Frontal cortex (tissue), 4 donors: ENCODE results near the gene CEP112. TPM values are rescaled to one million over a fixed set of nuclear protein-coding genes. Genes with fewer than 3 reads are reported as not detected.
"Not testable (repeated sequence)": the region's sequence is repeated elsewhere in the genome, so short reads cannot be mapped to it uniquely, and the experiment has no call there.

ENCODE experiments used
- DNase-seq, 2 donors: peaks; one replicate each; pipeline ENCODE4 v3.0.0; 2012; ENCODE audit warnings: low spot score in 2 of 2
- FAIRE-seq: peaks from 2 replicates; lab custom pipeline; 2012; peaks lifted over from hg19 to GRCh38; lab: Jason Lieb, UNC
- total RNA-seq: library from RNA; depleted of rRNA; stranded (reverse); fragments of >200 nt; gene quantifications from one replicate; pipeline ENCODE4 v1.2.3, GENCODE V29; 2014
- donor health status: control.
- donor health status: control.
- donor health status: control.

CEP112 gene
- total RNA-seq, 1 donor from 2014 or later, result 13.5 TPM

- DNase-seq, result no peak
- FAIRE-seq, result no peak
Observed at GRCh38 chr17:65684631-65685030, 507.3 kb downstream of the CEP112 start.

- DNase-seq, result no peak
- FAIRE-seq, result no peak
Observed at GRCh38 chr17:65683428-65683827, 508.5 kb downstream of the CEP112 start.

GRCh38 chr17:65681763-65682162 is 510.2 kb downstream of the CEP112 start:
- DNase-seq, FAIRE-seq: not testable (repeated sequence)

GRCh38 chr17:65679165-65679845 is 512.6 kb downstream of the CEP112 start:
- DNase-seq (no peak), FAIRE-seq (no peak)

GRCh38 chr17:65678546-65678945 is 513.4 kb downstream of the CEP112 start:
- DNase-seq (no peak), FAIRE-seq (no peak)

GRCh38 chr17:65677932-65678331 is 514.0 kb downstream of the CEP112 start:
- FAIRE-seq (no peak), DNase-seq (no peak)

- DNase-seq (no peak), FAIRE-seq (no peak)
Observed at GRCh38 chr17:65674246-65675045, 517.5 kb downstream of the CEP112 start.

- DNase-seq (no peak), FAIRE-seq (no peak)
Observed at GRCh38 chr17:65670667-65671371, 521.1 kb downstream of the CEP112 start.

- DNase-seq (no peak), FAIRE-seq (no peak)
Observed at GRCh38 chr17:65668211-65668610, 523.7 kb downstream of the CEP112 start.

- FAIRE-seq (no peak), DNase-seq (no peak)
Observed at GRCh38 chr17:65667656-65668055, 524.3 kb downstream of the CEP112 start.

- no peak for DNase-seq
- FAIRE-seq, result no peak
Observed at GRCh38 chr17:65666876-65667321, 525.0 kb downstream of the CEP112 start.

- FAIRE-seq, result no peak
Observed at GRCh38 chr17:65665966-65666365, 526.0 kb downstream of the CEP112 start.

GRCh38 chr17:65664696-65665095 is 527.2 kb downstream of the CEP112 start:
- FAIRE-seq (no peak), DNase-seq (no peak)

More at GRCh38 chr17:65665966-65666365, 526.0 kb downstream of the CEP112 start:
- DNase-seq, result no peak

- DNase-seq (no peak), FAIRE-seq (no peak)
Observed at GRCh38 chr17:65664266-65664665, 527.7 kb downstream of the CEP112 start.

- no peak for FAIRE-seq
- no peak for DNase-seq
Observed at GRCh38 chr17:65662196-65662595, 529.7 kb downstream of the CEP112 start.

GRCh38 chr17:65660947-65661346 is 531.0 kb downstream of the CEP112 start:
- no peak for FAIRE-seq

GRCh38 chr17:65660078-65660477 is 531.9 kb downstream of the CEP112 start:
- DNase-seq (no peak), FAIRE-seq (no peak)

More at GRCh38 chr17:65660947-65661346, 531.0 kb downstream of the CEP112 start:
- no peak for DNase-seq

GRCh38 chr17:65659512-65659911 is 532.4 kb downstream of the CEP112 start:
- no peak for FAIRE-seq

GRCh38 chr17:65657251-65657828 is 534.6 kb downstream of the CEP112 start:
- FAIRE-seq, result no peak
- DNase-seq, result no peak

More at GRCh38 chr17:65659512-65659911, 532.4 kb downstream of the CEP112 start:
- no peak for DNase-seq
